GM12865 (cell line): ENCODE results near the gene UBA1.

Source experiments
- DNase-seq: peaks from one replicate; pipeline ENCODE4 v3.0.0; 2010; ENCODE audit warnings: low read depth
- H3K4me3 ChIP-seq: 2 replicates; pipeline ENCODE4 v1.5.1; 2011; ENCODE audit warnings: mild to moderate bottlenecking, low read depth, low read length, control low read depth
- CTCF ChIP-seq: IDR thresholded peaks from 2 replicates; pipeline ENCODE4 v1.5.1; 2011; ENCODE audit warnings: low read length, control low read depth, low read depth, inconsistent platforms; ENCODE audit not compliant: insufficient read depth; ENCODE audit errors: missing control alignments

The UBA1 gene

GRCh38 chrX:47197526-47197925 lies 3.9 kb downstream of the UBA1 start:
- no peak for TF ChIP-seq CTCF
- no peak overlapping the region for H3K4me3 ChIP-seq
- DNase-seq = no peak

- no peak overlapping the region for H3K4me3 ChIP-seq
- no peak for TF ChIP-seq CTCF
- no peak for DNase-seq
These were observed 4.5 kb downstream of the UBA1 start for GRCh38 chrX:47198026-47198686.

GRCh38 chrX:47198687-47199080 lies 5.1 kb downstream of the UBA1 start:
- H3K4me3 ChIP-seq = no peak overlapping the region
- DNase-seq = no peak
- TF ChIP-seq CTCF = no peak

- TF ChIP-seq CTCF = no peak
- H3K4me3 ChIP-seq = no peak overlapping the region
- DNase-seq = no peak
These were observed 5.7 kb downstream of the UBA1 start for GRCh38 chrX:47199286-47199685.

GRCh38 chrX:47200385-47201150 lies 6.9 kb downstream of the UBA1 start:
- DNase-seq = no peak
- TF ChIP-seq CTCF = no peak
- no peak overlapping the region for H3K4me3 ChIP-seq

GRCh38 chrX:47201345-47201944 lies 7.8 kb downstream of the UBA1 start:
- no peak for DNase-seq
- no peak overlapping the region for H3K4me3 ChIP-seq

More at GRCh38 chrX:47201345-47201944, 7.8 kb downstream of the UBA1 start:
- no peak for TF ChIP-seq CTCF
